Astrocyte (in vitro differentiated cells and primary cell): ENCODE measurements around the gene PATE1. TPM values are rescaled to one million over a fixed set of nuclear protein-coding genes. Genes with fewer than 3 reads are reported as not detected.

ENCODE experiments used
- DNase-seq: peaks from one replicate; pipeline ENCODE4 v3.0.0-alpha.2; 2010; ENCODE audit warnings: low read depth
- FAIRE-seq: peaks from 2 replicates; lab custom pipeline; 2011; peaks lifted over from hg19 to GRCh38; lab: Jason Lieb, UNC
- H2AFZ ChIP-seq: 2 replicates; pipeline ENCODE4 v1.6.0; 2012; ENCODE audit warnings: low read depth, low read length, inconsistent platforms
- H3K27ac ChIP-seq: 2 replicates; pipeline ENCODE4 v1.5.1; 2011; ENCODE audit warnings: low read depth, low read length, inconsistent platforms
- H3K27me3 ChIP-seq: 2 replicates; pipeline ENCODE4 v1.6.0; 2011; ENCODE audit warnings: low read length, inconsistent platforms; ENCODE audit not compliant: insufficient read depth
- H3K36me3 ChIP-seq: 2 replicates; pipeline ENCODE4 v1.5.1; 2011; ENCODE audit warnings: low read length, inconsistent platforms; ENCODE audit not compliant: insufficient read depth
- H3K4me1 ChIP-seq: 2 replicates; pipeline ENCODE4 v1.5.1; 2011; ENCODE audit warnings: low read length, inconsistent platforms; ENCODE audit not compliant: insufficient read depth
- H3K4me2 ChIP-seq: 2 replicates; pipeline ENCODE4 v1.6.0; 2012; ENCODE audit warnings: low read length, inconsistent platforms
- H3K4me3 ChIP-seq: 2 replicates; pipeline ENCODE4 v1.5.1; 2011; ENCODE audit warnings: low read depth, mild to moderate bottlenecking, low read length, inconsistent platforms; ENCODE audit not compliant: insufficient read depth
- H3K79me2 ChIP-seq: 2 replicates; pipeline ENCODE4 v1.6.0; 2012; ENCODE audit warnings: mild to moderate bottlenecking, low read length, inconsistent platforms; ENCODE audit not compliant: insufficient read depth
- H3K9ac ChIP-seq: 2 replicates; pipeline ENCODE4 v1.6.0; 2012; ENCODE audit warnings: mild to moderate bottlenecking, low read length, inconsistent platforms
- H3K9me3 ChIP-seq: 2 replicates; pipeline ENCODE4 v1.5.1; 2012; ENCODE audit warnings: low read depth, mild to moderate bottlenecking, low read length, inconsistent platforms; ENCODE audit not compliant: insufficient read depth
- H4K20me1 ChIP-seq: 2 replicates; pipeline ENCODE4 v1.6.0; 2012; ENCODE audit warnings: low read length, inconsistent platforms; ENCODE audit not compliant: insufficient read depth
- H3K27ac Mint-ChIP-seq: one replicate; pipeline ENCODE4 v1.8.0; 2021; ENCODE audit warnings: mild to moderate bottlenecking, mixed read lengths; ENCODE audit not compliant: unreplicated experiment
- H3K27me3 Mint-ChIP-seq: one replicate; pipeline ENCODE4 v1.8.0; 2021; ENCODE audit warnings: low read depth, mixed read lengths; ENCODE audit not compliant: unreplicated experiment
- H3K36me3 Mint-ChIP-seq: one replicate; pipeline ENCODE4 v1.8.0; 2021; ENCODE audit warnings: low read depth, mixed read lengths; ENCODE audit not compliant: unreplicated experiment
- H3K4me1 Mint-ChIP-seq: one replicate; pipeline ENCODE4 v1.8.0; 2021; ENCODE audit warnings: low read depth, mixed read lengths; ENCODE audit not compliant: unreplicated experiment
- H3K4me3 Mint-ChIP-seq: one replicate; pipeline ENCODE4 v1.8.0; 2021; ENCODE audit warnings: mild to moderate bottlenecking, moderate library complexity, mixed read lengths; ENCODE audit not compliant: unreplicated experiment
- H3K9me3 Mint-ChIP-seq: one replicate; pipeline ENCODE4 v1.8.0; 2021; ENCODE audit warnings: mild to moderate bottlenecking, mixed read lengths; ENCODE audit not compliant: unreplicated experiment
- CTCF ChIP-seq: IDR thresholded peaks from 2 replicates; pipeline ENCODE4 v1.5.1; 2011; ENCODE audit warnings: low read depth, mild to moderate bottlenecking, inconsistent platforms, low read length, moderate library complexity; ENCODE audit not compliant: insufficient read depth
- EZH2 ChIP-seq: IDR thresholded peaks from 2 replicates; pipeline ENCODE4 v1.6.1; 2012; ENCODE audit warnings: mild to moderate bottlenecking, low read length, inconsistent platforms; ENCODE audit not compliant: insufficient read depth
- total RNA-seq: library from RNA; stranded (reverse); gene quantifications from 2 replicates; pipeline ENCODE4 v1.2.1, GENCODE V29; 2021

Gene PATE1
- total RNA-seq, 1 donor from 2014 or later: not detected

GRCh38 chr11:125766251-125766650 is 20.2 kb downstream of the PATE1 start:
- H3K9ac ChIP-seq: no peak overlapping the region
- Mint-ChIP-seq H3K4me1 (no peaks in the 10 kb centered on the region), H3K36me3 (no peaks in the 10 kb centered on the region), H3K4me3 (no peak overlapping the region), H3K27ac (no peak overlapping the region), H3K27me3 (peaks cover 36% of the 10 kb centered on the region), H3K9me3 (peaks cover 5% of the 10 kb centered on the region)
- H2AFZ ChIP-seq: no peak overlapping the region
- H3K27me3 ChIP-seq: no peaks in the 10 kb centered on the region
- H3K36me3 ChIP-seq: no peaks in the 10 kb centered on the region
- no peaks in the 10 kb centered on the region for H3K79me2 ChIP-seq
- no peak for TF ChIP-seq CTCF
- TF ChIP-seq EZH2: no peak
- FAIRE-seq (no peak), DNase-seq (no peak)
- no peak overlapping the region for H3K27ac ChIP-seq
- no peaks in the 10 kb centered on the region for H3K4me1 ChIP-seq
- no peaks in the 10 kb centered on the region for H4K20me1 ChIP-seq
- no peaks in the 10 kb centered on the region for H3K9me3 ChIP-seq
- H3K4me3 ChIP-seq: no peak overlapping the region
- H3K4me2 ChIP-seq: no peak overlapping the region

DNA sequence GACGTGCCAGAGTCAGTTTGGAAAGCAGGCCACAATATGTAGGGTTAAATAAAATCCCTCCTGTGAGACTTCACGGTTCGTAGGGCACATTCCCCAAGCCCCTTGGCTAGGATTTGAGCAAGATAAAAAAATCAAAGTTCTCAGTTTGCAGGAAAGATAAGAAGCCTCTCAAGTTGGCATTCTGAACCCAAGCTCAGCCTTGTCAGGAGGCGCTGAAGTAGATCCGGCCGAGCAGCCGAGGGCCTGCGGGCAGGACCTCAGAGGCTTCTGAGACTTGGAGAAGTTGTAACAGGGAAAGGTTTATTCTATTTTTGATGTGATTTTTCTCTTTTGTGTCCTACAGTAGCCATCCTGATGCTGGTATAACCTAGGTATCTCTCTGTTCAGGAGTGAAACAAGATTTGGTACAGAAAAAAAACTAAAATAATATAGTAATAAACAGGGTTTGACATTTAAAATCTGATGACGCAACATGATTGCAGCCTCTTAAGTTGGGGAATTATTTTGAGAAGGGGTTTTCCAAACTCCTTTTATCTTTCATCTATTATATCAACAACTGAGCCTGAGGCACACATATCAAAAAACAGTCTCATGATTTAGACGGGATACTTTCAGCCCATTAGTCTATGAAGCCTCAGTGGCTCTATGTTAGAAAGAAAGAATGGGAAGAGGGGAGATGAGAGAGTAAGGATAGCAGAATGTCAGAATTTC is 22.4 kb downstream of the PATE1 start:
- Histone ChIP-seq H4K20me1 (no peaks in the 10 kb centered on the region), H2AFZ (no peak overlapping the region), H3K9me3 (no peaks in the 10 kb centered on the region), H3K4me1 (peaks cover 14% of the 10 kb centered on the region), H3K9ac (no peak overlapping the region), H3K4me2 (no peak overlapping the region), H3K79me2 (no peaks in the 10 kb centered on the region), H3K27me3 (no peaks in the 10 kb centered on the region), H3K36me3 (no peaks in the 10 kb centered on the region), H3K27ac (no peak overlapping the region), H3K4me3 (no peak overlapping the region)
- H3K9me3 Mint-ChIP-seq: peaks cover 3% of the 10 kb centered on the region
- H3K4me1 Mint-ChIP-seq: peaks cover 12% of the 10 kb centered on the region
- FAIRE-seq (no peak), DNase-seq (no peak)
- TF ChIP-seq EZH2 (no peak), CTCF (no peak)
- H3K27ac Mint-ChIP-seq: no peak overlapping the region
- peaks cover 42% of the 10 kb centered on the region for H3K27me3 Mint-ChIP-seq
- no peaks in the 10 kb centered on the region for H3K36me3 Mint-ChIP-seq
- no peak overlapping the region for H3K4me3 Mint-ChIP-seq

DNA sequence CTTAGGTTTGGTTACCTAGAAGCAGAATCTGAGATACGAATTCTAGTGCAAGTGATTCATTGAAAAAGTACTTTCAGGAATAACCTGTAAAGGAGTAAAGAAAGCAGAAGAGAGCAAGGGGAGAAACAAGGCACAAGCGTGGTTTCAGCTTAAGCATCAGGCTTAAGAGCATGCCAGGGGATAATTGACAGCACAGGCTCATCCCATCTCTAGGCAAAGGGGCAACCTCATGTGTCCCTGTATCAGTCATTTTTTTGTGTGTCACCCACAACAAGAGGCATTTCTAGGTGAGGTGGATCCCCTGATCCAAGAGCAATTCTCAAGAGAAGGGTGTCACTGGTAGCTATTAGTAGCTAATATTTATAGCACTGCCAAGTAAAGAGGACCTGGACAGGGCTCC is 24.5 kb downstream of the PATE1 start:
- no peak overlapping the region for H3K4me3 ChIP-seq
- H3K27ac ChIP-seq: no peak overlapping the region
- no peaks in the 10 kb centered on the region for H3K9me3 ChIP-seq
- peaks cover 3% of the 10 kb centered on the region for H3K9me3 Mint-ChIP-seq
- no peaks in the 10 kb centered on the region for H3K36me3 ChIP-seq
- H3K4me3 Mint-ChIP-seq: no peak overlapping the region
- H3K36me3 Mint-ChIP-seq: no peaks in the 10 kb centered on the region
- peaks cover 14% of the 10 kb centered on the region for H3K4me1 ChIP-seq
- no peak for TF ChIP-seq CTCF
- TF ChIP-seq EZH2: no peak
- FAIRE-seq (no peak), DNase-seq (no peak)
- peaks cover 36% of the 10 kb centered on the region for H3K27me3 Mint-ChIP-seq
- H4K20me1 ChIP-seq: no peaks in the 10 kb centered on the region
- peaks cover 16% of the 10 kb centered on the region for H3K4me1 Mint-ChIP-seq
- no peaks in the 10 kb centered on the region for H3K27me3 ChIP-seq
- H3K9ac ChIP-seq: no peak overlapping the region
- no peak overlapping the region for H3K4me2 ChIP-seq
- H2AFZ ChIP-seq: no peak overlapping the region
- no peaks in the 10 kb centered on the region for H3K79me2 ChIP-seq
- H3K27ac Mint-ChIP-seq: no peak overlapping the region
